Mammary epithelial cell (primary cell): ENCODE data around the gene HSD3B1.

Experiments used
- CTCF ChIP-seq, 2 donors: IDR thresholded peaks in 1 of 2; conservative IDR thresholded peaks in 1 of 2; 2 replicates each; pipeline ENCODE4 v1.5.1; 2011 to 2012; ENCODE audit warnings: inconsistent platforms in 2 of 2, low read length in 2 of 2, mild to moderate bottlenecking in 2 of 2, control low read depth in 1 of 2, low read depth in 1 of 2; ENCODE audit not compliant: insufficient read depth in 1 of 2; ENCODE audit errors: extremely low read depth in 1 of 2
- EZH2 ChIP-seq: IDR thresholded peaks from 2 replicates; pipeline ENCODE4 v1.6.1; 2012; ENCODE audit warnings: low read length, inconsistent platforms, borderline replicate concordance

GRCh38 chr1:119477710-119478109, 29.3 kb upstream of the HSD3B1 start:
- TF ChIP-seq CTCF (conservative IDR thresholded peaks at IDR 0.05 in 1 of 2, IDR thresholded peaks at IDR 0.05 in 1 of 2; ENCODE audit: extremely low read depth in 1 of 2, insufficient read depth in 1 of 2, low read depth in 1 of 2, low read length in 2 of 2) = peak in 1 of 2 donors; percentile 11
- TF ChIP-seq EZH2 = no peak
